Measurements from ENCODE around the gene MITF. TPM values are rescaled to one million over a fixed set of nuclear protein-coding genes. Genes with fewer than 3 reads are reported as not detected.

MITF gene
- total RNA-seq, 1 donor from 2014 or later, result 0.25 TPM

DNA sequence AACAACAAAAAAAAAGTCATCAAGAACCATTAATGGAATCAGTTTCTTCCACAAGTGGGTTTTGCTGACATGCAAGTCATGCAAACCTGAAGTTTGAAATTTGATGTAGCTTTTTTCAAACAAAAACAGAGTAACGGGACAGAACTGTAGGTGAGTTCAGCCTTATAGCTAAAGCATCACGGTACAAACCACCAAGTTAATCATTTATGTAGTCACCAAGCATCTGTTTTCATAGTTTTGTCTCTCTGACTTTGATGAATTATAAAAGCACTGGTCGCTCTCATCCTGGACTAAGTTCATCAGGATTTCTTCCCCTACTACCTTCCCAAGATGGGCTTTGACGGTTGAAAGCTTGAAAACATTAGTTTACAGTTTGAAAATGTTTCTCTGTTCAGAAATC lies 143.3 kb downstream of the MITF start:
- no peak overlapping the region for H3K27ac Mint-ChIP-seq (ENCODE audit: unreplicated experiment)
- H3K27me3 Mint-ChIP-seq (ENCODE audit: unreplicated experiment), result no peaks in the 10 kb centered on the region
- TF ChIP-seq, protein P1, sequence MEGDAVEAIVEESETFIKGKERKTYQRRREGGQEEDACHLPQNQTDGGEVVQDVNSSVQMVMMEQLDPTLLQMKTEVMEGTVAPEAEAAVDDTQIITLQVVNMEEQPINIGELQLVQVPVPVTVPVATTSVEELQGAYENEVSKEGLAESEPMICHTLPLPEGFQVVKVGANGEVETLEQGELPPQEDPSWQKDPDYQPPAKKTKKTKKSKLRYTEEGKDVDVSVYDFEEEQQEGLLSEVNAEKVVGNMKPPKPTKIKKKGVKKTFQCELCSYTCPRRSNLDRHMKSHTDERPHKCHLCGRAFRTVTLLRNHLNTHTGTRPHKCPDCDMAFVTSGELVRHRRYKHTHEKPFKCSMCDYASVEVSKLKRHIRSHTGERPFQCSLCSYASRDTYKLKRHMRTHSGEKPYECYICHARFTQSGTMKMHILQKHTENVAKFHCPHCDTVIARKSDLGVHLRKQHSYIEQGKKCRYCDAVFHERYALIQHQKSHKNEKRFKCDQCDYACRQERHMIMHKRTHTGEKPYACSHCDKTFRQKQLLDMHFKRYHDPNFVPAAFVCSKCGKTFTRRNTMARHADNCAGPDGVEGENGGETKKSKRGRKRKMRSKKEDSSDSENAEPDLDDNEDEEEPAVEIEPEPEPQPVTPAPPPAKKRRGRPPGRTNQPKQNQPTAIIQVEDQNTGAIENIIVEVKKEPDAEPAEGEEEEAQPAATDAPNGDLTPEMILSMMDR (IDR thresholded peaks at IDR 0.05; ENCODE audit: partially characterized antibody, unreplicated experiment), result no peak
- DNase-seq, result no peak
- H3K4me3 Mint-ChIP-seq (ENCODE audit: unreplicated experiment), result no peak overlapping the region
- H3K36me3 Mint-ChIP-seq (ENCODE audit: unreplicated experiment), result no peaks in the 10 kb centered on the region
- H3K4me1 Mint-ChIP-seq (ENCODE audit: low read depth, unreplicated experiment), result no peaks in the 10 kb centered on the region
- no peaks in the 10 kb centered on the region for H3K9me3 Mint-ChIP-seq (ENCODE audit: unreplicated experiment)

GRCh38 chr3:69888040-69888942 lies 149.0 kb downstream of the MITF start:
- no peak overlapping the region for H3K27ac Mint-ChIP-seq (ENCODE audit: unreplicated experiment)
- no peaks in the 10 kb centered on the region for H3K4me1 Mint-ChIP-seq (ENCODE audit: low read depth, unreplicated experiment)
- no peaks in the 10 kb centered on the region for H3K36me3 Mint-ChIP-seq (ENCODE audit: unreplicated experiment)
- H3K27me3 Mint-ChIP-seq (ENCODE audit: unreplicated experiment), result no peaks in the 10 kb centered on the region
- H3K4me3 Mint-ChIP-seq (ENCODE audit: unreplicated experiment), result no peak overlapping the region
- DNase-seq, result no peak
- no peaks in the 10 kb centered on the region for H3K9me3 Mint-ChIP-seq (ENCODE audit: unreplicated experiment)
- TF ChIP-seq, protein P1 (IDR thresholded peaks at IDR 0.05; ENCODE audit: partially characterized antibody, unreplicated experiment), result no peak

DNA sequence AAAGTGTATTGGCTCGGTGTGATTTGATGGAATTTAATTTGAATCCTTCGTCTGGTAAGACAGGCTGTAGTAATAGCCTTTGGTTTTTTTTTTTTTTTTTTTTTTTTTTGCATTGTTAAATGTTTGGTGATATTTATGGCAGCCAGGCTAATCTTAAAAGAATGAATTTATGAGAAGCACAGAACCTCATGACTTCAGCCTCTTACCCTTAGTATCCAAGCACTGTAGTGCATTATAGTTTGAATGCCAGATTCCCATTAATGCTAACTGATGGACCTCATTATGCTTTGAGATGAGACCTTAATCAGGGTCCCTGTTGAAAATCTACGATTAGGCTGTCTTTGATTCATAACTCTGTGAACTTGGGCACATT lies 149.7 kb downstream of the MITF start:
- TF ChIP-seq, protein P1 (IDR thresholded peaks at IDR 0.05; ENCODE audit: partially characterized antibody, unreplicated experiment), result no peak

DNA sequence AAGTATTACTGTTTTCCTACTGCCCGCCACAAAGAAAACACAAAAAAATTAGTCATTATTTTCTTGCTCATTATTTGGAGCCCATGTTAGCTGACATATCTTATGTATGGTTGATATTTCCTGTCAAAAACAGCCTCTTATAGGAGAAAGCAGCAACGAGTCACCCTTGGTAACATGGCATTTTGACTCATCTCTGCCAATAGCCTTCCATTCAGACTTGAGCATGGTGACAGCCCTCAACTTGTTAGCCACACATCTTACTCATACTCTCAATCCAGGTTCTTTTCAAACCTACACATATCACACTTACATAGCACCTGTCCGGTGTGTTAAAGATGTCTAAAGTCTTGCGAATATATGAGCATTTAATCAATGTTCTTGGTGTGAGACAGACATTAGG lies 150.8 kb downstream of the MITF start:
- no peak for DNase-seq
- H3K27ac Mint-ChIP-seq (ENCODE audit: unreplicated experiment), result no peak overlapping the region
- no peaks in the 10 kb centered on the region for H3K4me1 Mint-ChIP-seq (ENCODE audit: low read depth, unreplicated experiment)
- no peaks in the 10 kb centered on the region for H3K27me3 Mint-ChIP-seq (ENCODE audit: unreplicated experiment)
- TF ChIP-seq, protein P1 (IDR thresholded peaks at IDR 0.05; ENCODE audit: partially characterized antibody, unreplicated experiment), result no peak
- H3K4me3 Mint-ChIP-seq (ENCODE audit: unreplicated experiment), result no peak overlapping the region
- no peaks in the 10 kb centered on the region for H3K9me3 Mint-ChIP-seq (ENCODE audit: unreplicated experiment)
- no peaks in the 10 kb centered on the region for H3K36me3 Mint-ChIP-seq (ENCODE audit: unreplicated experiment)

More for the DNA sequence above, 149.7 kb downstream of the MITF start:
- H3K27ac Mint-ChIP-seq (ENCODE audit: unreplicated experiment), result no peak overlapping the region
- no peaks in the 10 kb centered on the region for H3K27me3 Mint-ChIP-seq (ENCODE audit: unreplicated experiment)
- no peaks in the 10 kb centered on the region for H3K4me1 Mint-ChIP-seq (ENCODE audit: low read depth, unreplicated experiment)
- H3K9me3 Mint-ChIP-seq (ENCODE audit: unreplicated experiment), result no peaks in the 10 kb centered on the region
- no peak overlapping the region for H3K4me3 Mint-ChIP-seq (ENCODE audit: unreplicated experiment)
- no peaks in the 10 kb centered on the region for H3K36me3 Mint-ChIP-seq (ENCODE audit: unreplicated experiment)
- DNase-seq, result no peak

GRCh38 chr3:69890691-69891090 lies 151.4 kb downstream of the MITF start:
- Mint-ChIP-seq H3K27me3 (ENCODE audit: unreplicated experiment) (no peaks in the 10 kb centered on the region), H3K9me3 (ENCODE audit: unreplicated experiment) (no peaks in the 10 kb centered on the region), H3K4me1 (ENCODE audit: low read depth, unreplicated experiment) (no peaks in the 10 kb centered on the region), H3K4me3 (ENCODE audit: unreplicated experiment) (no peak overlapping the region), H3K36me3 (ENCODE audit: unreplicated experiment) (no peaks in the 10 kb centered on the region), H3K27ac (ENCODE audit: unreplicated experiment) (no peak overlapping the region)
- no peak for DNase-seq
- TF ChIP-seq, protein P1 (IDR thresholded peaks at IDR 0.05; ENCODE audit: partially characterized antibody, unreplicated experiment), result no peak
